Transverse colon (tissue), 4 donors: ENCODE measurements around the gene TLN1. TPM values are rescaled to one million over a fixed set of nuclear protein-coding genes. Genes with fewer than 3 reads are reported as not detected.
A peak's percentile ranks its signal among the peaks of the same experiment; 100 is the strongest.

Experiments used
- DNase-seq: peaks from one replicate; pipeline ENCODE4 v3.0.0-alpha.2; 2019
- H3K27ac ChIP-seq, 4 donors: fragments of 200-600 bp; sonication (generic); 2 replicates each; pipeline ENCODE4 v1.5.1; 2016 to 2018; ENCODE audit warnings: inconsistent platforms in 4 of 4
- H3K27me3 ChIP-seq: fragments of 200-600 bp; sonication (generic); 2 replicates; pipeline ENCODE4 v1.5.1; 2017; ENCODE audit warnings: inconsistent platforms
- H3K36me3 ChIP-seq, 4 donors: fragments of 200-600 bp; sonication (generic); 2 replicates each; pipeline ENCODE4 v1.5.1; 2017 to 2019; ENCODE audit warnings: inconsistent platforms in 4 of 4
- H3K4me1 ChIP-seq, 4 donors: fragments of 200-600 bp; sonication (generic); 2 replicates each; pipeline ENCODE4 v1.5.1; 2017 to 2020; ENCODE audit warnings: inconsistent platforms in 4 of 4
- H3K4me3 ChIP-seq, 4 donors: fragments of 200-600 bp; sonication (generic); 1 replicate in 1 of 4; 2 replicates in 3 of 4; pipeline versions ENCODE4 v1.5.1 to v1.6.1; 2017 to 2019; ENCODE audit warnings: inconsistent platforms in 4 of 4
- H3K9me3 ChIP-seq, 2 donors: fragments of 200-600 bp; sonication (generic); 2 replicates each; pipeline ENCODE4 v1.5.1; 2017 to 2019; ENCODE audit warnings: inconsistent platforms in 2 of 2
- EP300 ChIP-seq: sonication (generic); formaldehyde crosslinking; IDR thresholded peaks from one replicate; pipeline ENCODE4 v1.6.1; 2017; ENCODE audit warnings: antibody characterized with exemption, low read depth
- POLR2A ChIP-seq: fragments of 450-650 bp; IDR thresholded peaks from one replicate; pipeline ENCODE4 v1.6.1; 2016; ENCODE audit warnings: antibody characterized with exemption, mild to moderate bottlenecking, moderate library complexity
- POLR2AphosphoS5 ChIP-seq, 3 donors: sonication (generic); formaldehyde crosslinking; IDR thresholded peaks; one replicate each; pipeline ENCODE4 v1.6.1; 2016; ENCODE audit warnings: antibody characterized with exemption in 3 of 3
- WGBS, 2 donors: methylation state at CpG; one replicate each; pipeline ENCODE4 v1.1.5; 2018; ENCODE audit warnings: low coverage in 1 of 2; 5-methylcytosine and 5-hydroxymethylcytosine counted together
- in situ Hi-C, 4 donors: fragments of 200-750 bp; cut with MboI; loops; one replicate each; pipeline versions ENCODE4 v1.15.0 to v1.15.1; 2017; ENCODE audit warnings: low sequenced_read_pairs in 3 of 4, low pct_ligation_motif_present in 1 of 4, low pct_unique_long_range_greater_than_20kb in 1 of 4
- intact Hi-C: fragments of 100-400 bp; cut with DNase I; formaldehyde crosslinking; loops from one replicate; pipeline ENCODE4 v1.15.1; 2023; ENCODE audit warnings: low total_unique reads
- small RNA-seq, 4 donors: library from RNA; depleted of rRNA; stranded (forward); fragments of <200 nt; gene quantifications; one replicate each; pipeline ENCODE3, GENCODE V24; 2016
- total RNA-seq, 4 donors: library from RNA; depleted of rRNA; stranded (reverse); fragments of >200 nt; gene quantifications; one replicate each; pipeline ENCODE4 v1.1.0, GENCODE V29; 2016
- TF ChIP-seq, protein P1 (sequence below), 5 experiments: fragments of 200-600 bp in 3 of 5; fragments of 450-650 bp in 2 of 5; sonication (generic) in 3 of 5; IDR thresholded peaks; 1 replicate in 2 of 5; 2 replicates in 3 of 5; pipeline ENCODE4 v1.5.1; 2016 to 2017; ENCODE audit warnings: antibody characterized with exemption in 5 of 5, inconsistent platforms in 3 of 5, mild to moderate bottlenecking in 2 of 5, moderate library complexity in 1 of 5

Gene TLN1
- total RNA-seq, 4 donors from 2014 or later, result 158 to 328 (median 177) TPM

DNA sequence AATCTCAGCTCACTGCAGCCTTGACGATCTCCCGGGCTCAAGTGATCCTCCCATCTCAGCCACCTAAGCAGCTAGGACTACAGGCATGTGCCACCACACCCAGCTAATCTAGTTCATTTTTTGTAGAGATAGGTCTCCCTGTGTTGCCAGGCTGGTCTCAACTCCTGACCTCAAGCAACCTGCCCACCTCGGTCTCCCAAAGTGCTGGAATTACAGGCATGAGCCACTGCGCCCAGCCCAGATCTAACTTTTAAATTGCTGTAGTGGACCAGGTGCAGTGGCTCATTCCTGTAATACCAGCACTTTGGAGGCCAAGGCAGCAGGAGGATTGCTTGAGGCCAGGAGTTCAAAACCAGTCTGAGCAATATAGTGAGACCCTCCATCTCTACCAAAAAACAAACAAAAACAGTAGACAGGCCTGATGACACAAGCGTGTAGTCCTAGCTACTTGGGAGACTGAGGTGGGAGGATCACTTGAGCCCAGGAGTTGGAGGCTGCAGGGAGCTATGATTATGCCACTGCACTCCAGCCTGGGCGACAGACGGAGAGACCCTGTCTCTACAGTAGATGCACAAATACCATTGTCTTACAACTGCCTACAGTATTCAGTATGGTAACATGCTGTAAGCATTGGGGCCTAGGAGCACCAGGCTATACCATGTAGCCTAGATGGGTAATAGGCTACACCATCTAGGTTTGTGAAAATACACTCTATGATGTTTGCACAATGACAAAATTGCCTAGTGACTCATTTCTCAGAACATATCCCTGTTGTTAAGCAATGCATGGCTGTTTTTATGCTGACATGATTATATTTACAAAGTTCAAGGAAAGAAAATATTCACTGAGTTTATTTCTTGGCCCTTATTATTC is 79.8 kb downstream of the TLN1 start:
- no peaks in the 10 kb centered on the region for H3K27me3 ChIP-seq
- no peaks in the 10 kb centered on the region for H3K9me3 ChIP-seq
- DNase-seq, result peak; percentile 62
- no peak for TF ChIP-seq POLR2A
- TF ChIP-seq, protein P1, sequence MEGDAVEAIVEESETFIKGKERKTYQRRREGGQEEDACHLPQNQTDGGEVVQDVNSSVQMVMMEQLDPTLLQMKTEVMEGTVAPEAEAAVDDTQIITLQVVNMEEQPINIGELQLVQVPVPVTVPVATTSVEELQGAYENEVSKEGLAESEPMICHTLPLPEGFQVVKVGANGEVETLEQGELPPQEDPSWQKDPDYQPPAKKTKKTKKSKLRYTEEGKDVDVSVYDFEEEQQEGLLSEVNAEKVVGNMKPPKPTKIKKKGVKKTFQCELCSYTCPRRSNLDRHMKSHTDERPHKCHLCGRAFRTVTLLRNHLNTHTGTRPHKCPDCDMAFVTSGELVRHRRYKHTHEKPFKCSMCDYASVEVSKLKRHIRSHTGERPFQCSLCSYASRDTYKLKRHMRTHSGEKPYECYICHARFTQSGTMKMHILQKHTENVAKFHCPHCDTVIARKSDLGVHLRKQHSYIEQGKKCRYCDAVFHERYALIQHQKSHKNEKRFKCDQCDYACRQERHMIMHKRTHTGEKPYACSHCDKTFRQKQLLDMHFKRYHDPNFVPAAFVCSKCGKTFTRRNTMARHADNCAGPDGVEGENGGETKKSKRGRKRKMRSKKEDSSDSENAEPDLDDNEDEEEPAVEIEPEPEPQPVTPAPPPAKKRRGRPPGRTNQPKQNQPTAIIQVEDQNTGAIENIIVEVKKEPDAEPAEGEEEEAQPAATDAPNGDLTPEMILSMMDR (IDR thresholded peaks at IDR 0.05), result no peak
- TF ChIP-seq POLR2AphosphoS5 (IDR thresholded peaks at IDR 0.05), result peak in 2 of 3 donors; percentile 40 to 46
- TF ChIP-seq EP300, result no peak
- peaks cover 2 to 40% (median 26%) of the 10 kb centered on the region in 4 donors for H3K4me1 ChIP-seq
- intact Hi-C loops (no loop called here), in situ Hi-C loops (loop anchor here in 1 of 4 donors (10.0 kb wide), 1 partner anchor 93 kb away; the partner anchor contains the start of genes GBA2 and RGP1)
- H3K27ac ChIP-seq, result peak overlapping the region; percentile 81 to 86 (median 83)
- no peak overlapping the region for H3K4me3 ChIP-seq
- H3K36me3 ChIP-seq, result no peaks in the 10 kb centered on the region
- WGBS, 2 donors, result 50 to 69% methylated on average over 2 to 7 of the region's 7 CpGs

DNA sequence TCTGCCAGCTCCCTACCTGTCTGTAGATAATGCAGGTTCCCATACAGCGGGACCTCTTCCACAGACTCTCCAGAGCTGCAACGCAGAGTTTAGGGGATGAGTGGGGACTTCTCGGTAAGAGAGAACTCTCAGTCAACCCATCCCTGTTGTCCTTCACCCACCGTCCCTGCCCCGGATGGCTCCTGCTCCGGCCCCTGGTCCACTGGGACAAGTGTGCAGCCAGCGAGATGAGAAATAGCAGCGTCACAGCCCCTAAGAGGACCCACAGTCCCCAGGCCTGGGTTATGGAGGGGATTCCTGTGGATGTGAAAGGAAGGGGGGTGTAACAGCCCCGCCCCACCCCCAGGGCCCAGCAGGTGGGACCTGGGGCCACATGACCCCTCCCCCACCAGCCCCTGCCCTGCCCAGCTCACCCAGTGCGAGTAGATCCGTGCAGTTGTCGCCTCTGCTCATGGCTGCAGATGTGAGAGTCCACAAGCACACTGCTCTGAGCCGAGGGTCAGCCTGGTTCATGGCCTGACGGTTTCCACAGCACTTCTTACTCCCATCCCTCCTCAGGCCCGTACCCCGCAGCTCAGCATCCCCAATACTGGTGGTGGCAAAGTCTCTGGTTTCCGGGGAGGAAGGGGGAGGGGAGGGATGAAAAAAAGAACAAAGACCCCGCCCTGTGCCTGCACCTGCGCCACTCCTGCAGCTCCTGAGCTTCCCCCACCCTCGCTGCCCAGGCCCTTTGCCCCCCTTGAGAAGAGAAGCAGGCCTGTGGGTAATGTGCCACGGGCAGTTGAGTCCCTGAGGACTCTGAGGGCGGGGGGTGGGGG is 81.4 kb downstream of the TLN1 start, which contains the start of gene SIT1:
SIT1 (minus strand) TSS at position 591 of the 818 bp plus-strand sequence; CDS start at position 513, 78 bp downstream.
- WGBS, 2 donors, result 66% methylated on average over 18 of the region's 22 CpGs; no CpG with 5 or more reads in 1 of the 2 donors
- peaks cover 4 to 42% (median 26%) of the 10 kb centered on the region in 4 donors for H3K4me1 ChIP-seq
- no peaks in the 10 kb centered on the region for H3K9me3 ChIP-seq
- in situ Hi-C loops, result loop anchor here in 1 of 4 donors (10.0 kb wide), 1 partner anchor 94 kb away; the partner anchor contains the start of genes GBA2 and RGP1
- intact Hi-C loops, result no loop called here
- H3K27me3 ChIP-seq, result no peaks in the 10 kb centered on the region
- DNase-seq, result no peak
- peak within 1 kb of the TSS in 1 of 4 donors; percentile 35 for H3K4me3 ChIP-seq
- no peak for TF ChIP-seq POLR2AphosphoS5 (IDR thresholded peaks at IDR 0.05)
- TF ChIP-seq EP300, result no peak
- TF ChIP-seq, protein P1 (IDR thresholded peaks at IDR 0.05), result no peak
- no peak for TF ChIP-seq POLR2A
- H3K36me3 ChIP-seq, result no peaks in the 10 kb centered on the region
- peak within 1 kb of the TSS; percentile 81 to 86 (median 83) for H3K27ac ChIP-seq

DNA sequence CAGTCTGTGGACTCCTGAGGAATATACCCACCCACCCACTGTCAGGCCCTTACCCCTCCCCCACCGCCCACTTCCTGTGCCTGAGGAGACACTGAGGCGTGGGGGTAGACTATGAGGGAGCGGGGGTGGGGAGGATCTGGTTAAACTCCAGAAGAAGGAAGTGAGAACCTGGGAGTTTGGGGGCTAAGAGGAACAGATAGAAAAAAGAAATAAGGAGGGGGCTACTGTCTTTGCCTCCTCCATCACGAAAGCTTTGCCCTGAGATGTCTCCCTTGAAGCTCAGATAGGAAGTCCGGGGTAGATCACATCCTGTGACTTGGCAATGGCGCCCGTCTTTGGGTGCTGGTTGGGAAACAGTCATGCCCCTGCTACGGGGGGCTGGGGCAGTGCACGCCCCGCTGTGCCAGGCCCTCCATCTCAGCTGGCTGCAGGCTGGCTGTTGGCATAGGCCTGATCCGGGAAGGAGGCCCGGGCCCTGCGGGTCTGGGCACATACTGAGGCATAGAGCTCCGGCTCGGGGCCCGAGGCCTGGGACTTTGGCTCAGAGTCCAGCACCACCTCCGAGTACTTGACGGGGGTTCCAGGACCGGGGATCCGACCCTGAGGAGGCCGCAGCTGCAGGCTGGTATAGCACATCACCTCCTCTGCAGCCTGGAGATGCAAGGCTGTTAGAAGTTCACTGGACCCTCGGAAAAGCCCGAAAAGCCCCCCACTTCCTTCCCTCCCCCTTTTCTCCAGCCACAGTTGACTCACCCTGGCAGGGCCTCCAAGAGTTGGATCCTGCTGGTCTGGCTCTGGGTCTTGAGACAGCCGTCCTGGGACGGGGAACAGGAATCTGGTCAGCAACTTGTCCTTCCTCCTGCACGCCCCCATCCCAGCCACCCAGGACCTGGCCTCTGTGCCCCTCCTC is 82.3 kb downstream of the TLN1 start:
- intact Hi-C loops, result no loop called here

More for the DNA sequence above, 82.3 kb downstream of the TLN1 start:
- 39 to 68% methylated on average over 3 to 26 of the region's 26 CpGs for WGBS, 2 donors
- DNase-seq, result no peak
- H3K4me3 ChIP-seq, result peak overlapping the region in 1 of 4 donors; percentile 35
- TF ChIP-seq POLR2A, result no peak
- peaks cover 4 to 42% (median 26%) of the 10 kb centered on the region in 4 donors for H3K4me1 ChIP-seq
- in situ Hi-C loops, result loop anchor here in 1 of 4 donors (10.0 kb wide), 1 partner anchor 95 kb away; the partner anchor contains the start of genes GBA2 and RGP1
- H3K9me3 ChIP-seq, result no peaks in the 10 kb centered on the region
- no peaks in the 10 kb centered on the region for H3K27me3 ChIP-seq
- no peaks in the 10 kb centered on the region for H3K36me3 ChIP-seq
- H3K27ac ChIP-seq, result peak overlapping the region; percentile 55 to 86 (median 74)

Small RNA genes within 50 kb of the gene (small RNA-seq; reads per million reads assigned to genes)
- gene MIR6853 (0 to 0.35 (median 0.21) reads per million in 4 donors), gene RMRP (0 reads per million in 4 donors), gene RN7SL22P (0 reads per million in 4 donors)

Other genes with a start within 250 kb of the TLN1 start
- gene RUSC2, start 242.1 kb downstream of the TLN1 start, total RNA-seq, result 10 to 100 TPM in 2 of 4 donors, 1 to 10 TPM in 2; 7.0 to 16.8 (median 12.1) TPM
- gene TESK1, start 126.9 kb downstream of the TLN1 start, total RNA-seq, result 10 to 100 TPM; 11.9 to 69.2 (median 45.8) TPM
- 10 to 100 TPM in 2 of 4 donors, 1 to 10 TPM in 2; 3.0 to 21.9 (median 10.9) TPM for gene CD72, start 113.8 kb downstream of the TLN1 start, total RNA-seq
- 1 to 10 TPM in 3 of 4 donors, not detected in 1; 1.2 to 6.7 (median 3.8) TPM for gene SIT1, start 81.3 kb downstream of the TLN1 start, total RNA-seq
- 1,000 to 10,000 TPM; 1,115 to 7,222 (median 2,718) TPM for gene RMRP, start 74.2 kb downstream of the TLN1 start, total RNA-seq
- gene CCDC107, start 73.9 kb downstream of the TLN1 start, total RNA-seq, result 10 to 100 TPM; 32.0 to 50.1 (median 37.2) TPM
- gene ARHGEF39, start 67.0 kb downstream of the TLN1 start, total RNA-seq, result 1 to 10 TPM; 1.6 to 7.4 (median 5.8) TPM
- not detected for gene CA9, start 58.3 kb downstream of the TLN1 start, total RNA-seq
- 1,000 to 10,000 TPM in 1 of 4 donors, 100 to 1,000 TPM in 3; 493 to 2,531 (median 633) TPM for gene TPM2, start 42.3 kb downstream of the TLN1 start, total RNA-seq
- gene CREB3, start 471 bp upstream of the TLN1 start, total RNA-seq, result 10 to 100 TPM; 22.4 to 69.7 (median 45.5) TPM
- 100 to 1,000 TPM; 217 to 709 (median 255) TPM for gene GBA2, start 17.0 kb upstream of the TLN1 start, total RNA-seq
- 10 to 100 TPM; 30.3 to 47.5 (median 43.7) TPM for gene RGP1, start 17.1 kb upstream of the TLN1 start, total RNA-seq
- not detected for gene MSMP, start 22.1 kb upstream of the TLN1 start, total RNA-seq
- 1 to 10 TPM; 1.1 to 6.8 (median 4.9) TPM for gene NPR2, start 59.4 kb upstream of the TLN1 start, total RNA-seq
- 1 to 10 TPM in 2 of 4 donors, under 1 TPM in 1, not detected in 1; 0.41 to 3.0 (median 1.9) TPM for gene SPAG8, start 80.1 kb upstream of the TLN1 start, total RNA-seq
- 10 to 100 TPM; 16.8 to 58.0 (median 38.9) TPM for gene HINT2, start 82.8 kb upstream of the TLN1 start, total RNA-seq
- under 1 TPM in 1 of 4 donors, not detected in 3; 0.14 TPM for gene FAM221B, start 96.5 kb upstream of the TLN1 start, total RNA-seq
- 10 to 100 TPM in 2 of 4 donors, 1 to 10 TPM in 2; 7.8 to 21.3 (median 9.6) TPM for gene TMEM8B, start 97.0 kb upstream of the TLN1 start, total RNA-seq
- gene OR13J1, start 138.2 kb upstream of the TLN1 start, total RNA-seq, result under 1 TPM in 1 of 4 donors, not detected in 3; 0.64 TPM
- 10 to 100 TPM; 23.9 to 60.2 (median 34.3) TPM for gene HRCT1, start 174.0 kb upstream of the TLN1 start, total RNA-seq
- 1 to 10 TPM in 1 of 4 donors, under 1 TPM in 1, not detected in 2; 0.68 to 2.5 TPM for gene SPAAR, start 177.3 kb upstream of the TLN1 start, total RNA-seq
- not detected for gene OR2S2, start 226.0 kb upstream of the TLN1 start, total RNA-seq